ACC112 (cell line): ENCODE results near the gene TMEM86A.

ENCODE experiments used
- H2AFZ ChIP-seq: fragments of 200-600 bp; sonication (generic); one replicate; pipeline ENCODE4 v1.6.0; 2017; ENCODE audit warnings: antibody characterized with exemption, low read length; ENCODE audit not compliant: unreplicated experiment
- H3K27ac ChIP-seq: fragments of 200-600 bp; sonication (generic); 2 replicates; pipeline ENCODE4 v1.5.1; 2014; ENCODE audit warnings: low read depth, mild to moderate bottlenecking, antibody characterized with exemption, low read length, moderate library complexity
- H3K27me3 ChIP-seq: fragments of 200-600 bp; sonication (generic); 2 replicates; pipeline ENCODE4 v1.6.1; 2014; ENCODE audit warnings: mild to moderate bottlenecking, antibody characterized with exemption, low read length, moderate library complexity, mixed read lengths; ENCODE audit not compliant: insufficient read depth
- H3K36me3 ChIP-seq: fragments of 200-600 bp; sonication (generic); 2 replicates; pipeline ENCODE4 v1.6.1; 2016; ENCODE audit warnings: mild to moderate bottlenecking, antibody characterized with exemption, low read length, moderate library complexity, mixed read lengths; ENCODE audit not compliant: insufficient read depth
- H3K4me1 ChIP-seq: fragments of 200-600 bp; sonication (generic); one replicate; pipeline ENCODE4 v1.6.1; 2016; ENCODE audit warnings: low read length, mixed read lengths; ENCODE audit not compliant: insufficient read depth, unreplicated experiment, control insufficient read depth
- H3K4me3 ChIP-seq: fragments of 200-600 bp; sonication (generic); 2 replicates; pipeline ENCODE4 v1.5.1; 2014; ENCODE audit warnings: mild to moderate bottlenecking, low read depth, low read length
- H3K79me2 ChIP-seq: fragments of 200-600 bp; sonication (generic); one replicate; pipeline ENCODE4 v1.6.0; 2016; ENCODE audit warnings: low read length; ENCODE audit not compliant: control insufficient read depth, unreplicated experiment, insufficient read depth

TMEM86A gene

GRCh38 chr11:18710545-18710944 lies 12.0 kb downstream of the TMEM86A start:
- no peak overlapping the region for H2AFZ ChIP-seq
- H3K27ac ChIP-seq = no peak overlapping the region
- no peaks in the 10 kb centered on the region for H3K79me2 ChIP-seq
- H3K27me3 ChIP-seq = peaks cover 72% of the 10 kb centered on the region
- H3K4me3 ChIP-seq = no peak overlapping the region
- no peaks in the 10 kb centered on the region for H3K4me1 ChIP-seq
- no peaks in the 10 kb centered on the region for H3K36me3 ChIP-seq

DNA sequence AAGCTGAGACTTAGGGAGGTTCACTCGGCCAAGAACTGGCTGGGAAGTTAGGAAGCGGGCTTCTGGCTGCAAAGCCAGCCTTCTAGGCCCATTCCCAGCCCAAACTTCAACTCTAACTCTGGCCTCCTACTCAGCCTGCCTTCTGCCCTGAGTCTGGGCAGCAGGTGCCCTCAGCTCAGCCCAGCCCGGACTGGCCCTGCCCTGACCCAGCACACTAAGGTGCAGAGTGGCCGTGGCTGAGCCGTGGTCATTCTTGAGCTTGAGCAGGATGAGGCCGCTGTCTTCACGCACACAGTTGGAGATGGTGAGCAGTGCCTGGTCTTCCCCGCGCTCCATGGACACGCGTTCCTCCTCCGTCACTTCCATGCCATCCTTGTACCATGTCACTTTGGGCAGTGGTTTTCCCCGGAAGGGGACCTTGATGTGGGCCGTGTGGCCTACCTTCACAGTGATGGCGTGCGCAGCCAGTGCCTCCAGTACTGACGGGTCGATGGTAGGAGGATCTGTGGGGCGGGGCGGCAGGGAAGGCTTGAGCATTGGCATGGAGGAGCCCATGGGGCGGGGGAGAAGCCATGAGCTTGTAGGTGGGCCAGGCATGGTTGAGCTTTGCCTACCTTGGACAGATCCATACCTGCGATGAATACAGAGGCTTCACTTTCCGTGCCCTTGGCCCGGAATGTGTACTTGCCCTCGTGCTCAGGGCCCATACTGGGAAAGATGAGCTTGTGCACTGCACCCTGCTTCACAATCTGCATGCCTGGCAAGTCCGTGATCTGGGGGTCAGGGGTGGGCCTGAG lies 15.3 kb downstream of the TMEM86A start:
- no peaks in the 10 kb centered on the region for H3K79me2 ChIP-seq
- no peaks in the 10 kb centered on the region for H3K4me1 ChIP-seq
- no peak overlapping the region for H3K4me3 ChIP-seq
- H3K27ac ChIP-seq = no peak overlapping the region
- H2AFZ ChIP-seq = no peak overlapping the region
- H3K36me3 ChIP-seq = no peaks in the 10 kb centered on the region
- peaks cover 70% of the 10 kb centered on the region for H3K27me3 ChIP-seq

GRCh38 chr11:18714443-18714780 lies 15.8 kb downstream of the TMEM86A start:
- Histone ChIP-seq H3K27me3 (peaks cover 64% of the 10 kb centered on the region), H3K36me3 (no peaks in the 10 kb centered on the region), H3K79me2 (no peaks in the 10 kb centered on the region), H3K27ac (no peak overlapping the region), H2AFZ (no peak overlapping the region), H3K4me1 (no peaks in the 10 kb centered on the region), H3K4me3 (no peak overlapping the region)

- H3K4me1 ChIP-seq = no peaks in the 10 kb centered on the region
- H3K27me3 ChIP-seq = peaks cover 53% of the 10 kb centered on the region
- H3K36me3 ChIP-seq = no peaks in the 10 kb centered on the region
- no peak overlapping the region for H2AFZ ChIP-seq
- no peak overlapping the region for H3K4me3 ChIP-seq
- no peak overlapping the region for H3K27ac ChIP-seq
- no peaks in the 10 kb centered on the region for H3K79me2 ChIP-seq
Measured at GRCh38 chr11:18715476-18715875, 16.9 kb downstream of the TMEM86A start.

GRCh38 chr11:18720091-18720807 lies 21.7 kb downstream of the TMEM86A start:
- Histone ChIP-seq H3K27ac (no peak overlapping the region), H3K27me3 (peaks cover 32% of the 10 kb centered on the region), H3K4me1 (no peaks in the 10 kb centered on the region), H3K79me2 (no peaks in the 10 kb centered on the region), H3K4me3 (no peak overlapping the region; the same call in 1 of the 2 replicates), H2AFZ (no peak overlapping the region), H3K36me3 (no peaks in the 10 kb centered on the region)

- Histone ChIP-seq H3K4me3 (peak overlapping the region; percentile 81), H2AFZ (peak overlapping the region; percentile 98), H3K4me1 (no peaks in the 10 kb centered on the region), H3K27me3 (peaks cover 25% of the 10 kb centered on the region), H3K79me2 (no peaks in the 10 kb centered on the region), H3K36me3 (no peaks in the 10 kb centered on the region), H3K27ac (no peak overlapping the region)
Measured at GRCh38 chr11:18720808-18721560, 22.4 kb downstream of the TMEM86A start.

- Histone ChIP-seq H3K27me3 (peaks cover 17% of the 10 kb centered on the region), H2AFZ (peak overlapping the region; percentile 98), H3K36me3 (no peaks in the 10 kb centered on the region), H3K79me2 (no peaks in the 10 kb centered on the region), H3K27ac (no peak overlapping the region), H3K4me1 (no peaks in the 10 kb centered on the region), H3K4me3 (peak overlapping the region; percentile 81)
Measured at GRCh38 chr11:18721561-18722292, 23.1 kb downstream of the TMEM86A start.

DNA sequence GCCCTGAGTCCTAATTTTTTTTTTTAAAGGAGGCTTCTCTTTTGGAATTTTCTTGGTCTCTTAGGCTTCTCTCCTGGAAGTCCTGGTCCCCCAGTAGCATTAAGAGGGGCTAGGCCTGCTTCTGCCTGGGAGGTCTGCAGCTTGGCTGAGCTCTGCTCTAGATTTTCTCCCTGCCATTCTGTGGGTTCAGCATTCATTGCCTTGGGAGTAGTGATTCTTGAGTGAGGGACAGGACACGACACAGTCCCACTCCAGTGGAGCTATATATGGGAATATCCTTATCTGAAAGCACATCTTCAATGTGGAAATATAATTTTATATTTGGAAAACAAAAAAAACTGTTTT lies 23.7 kb downstream of the TMEM86A start:
- Histone ChIP-seq H3K27ac (no peak overlapping the region), H3K36me3 (no peaks in the 10 kb centered on the region), H2AFZ (no peak overlapping the region), H3K4me3 (peak overlapping the region; percentile 81; the same call in 1 of the 2 replicates), H3K79me2 (no peaks in the 10 kb centered on the region), H3K4me1 (no peaks in the 10 kb centered on the region), H3K27me3 (peaks cover 12% of the 10 kb centered on the region)

- Histone ChIP-seq H3K4me3 (no peak overlapping the region), H3K79me2 (no peaks in the 10 kb centered on the region), H2AFZ (no peak overlapping the region), H3K36me3 (no peaks in the 10 kb centered on the region), H3K4me1 (no peaks in the 10 kb centered on the region), H3K27me3 (no peaks in the 10 kb centered on the region), H3K27ac (no peak overlapping the region)
Measured at GRCh38 chr11:18723991-18724390, 25.4 kb downstream of the TMEM86A start.

DNA sequence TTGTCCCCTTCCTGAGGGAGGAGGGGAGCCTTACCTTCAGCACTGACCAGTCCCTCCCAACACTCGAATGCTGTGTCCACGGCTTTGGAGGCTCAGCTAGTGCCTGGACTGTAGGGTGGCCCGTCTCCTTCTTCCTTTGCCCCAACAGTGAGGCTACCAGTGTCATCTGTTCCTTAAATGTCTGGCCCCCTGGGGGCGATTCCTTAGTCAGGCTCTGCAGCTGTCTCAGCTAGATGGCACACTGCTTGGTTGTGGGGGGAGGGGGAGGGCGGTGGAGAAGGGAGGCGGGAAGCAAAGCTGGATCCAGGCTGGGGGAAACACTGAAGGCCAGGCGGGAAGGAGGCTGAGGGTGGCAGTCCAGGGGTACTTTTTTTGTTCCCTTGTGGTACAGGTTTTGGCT lies 27.5 kb downstream of the TMEM86A start, which contains the start of gene IGSF22:
TSS of gene IGSF22 (minus strand) at position 149 of the 400 bp plus-strand sequence. CDS start 1,952 bp downstream, outside the sequence.
- no peaks in the 10 kb centered on the region for H3K79me2 ChIP-seq
- no peak within 1 kb of the TSS for H3K27ac ChIP-seq
- no peaks in the 10 kb centered on the region for H3K36me3 ChIP-seq
- no peaks in the 10 kb centered on the region for H3K27me3 ChIP-seq
- H3K4me1 ChIP-seq = no peaks in the 10 kb centered on the region
- no peak within 1 kb of the TSS for H3K4me3 ChIP-seq
- no peak within 1 kb of the TSS for H2AFZ ChIP-seq
